GM12873 (cell line): ENCODE results near the gene OR5C1.

Experiments
- CTCF ChIP-seq: IDR thresholded peaks from 2 replicates; pipeline ENCODE4 v1.5.1; 2012; ENCODE audit warnings: low read depth, mild to moderate bottlenecking, moderate library complexity, low read length, control low read depth; ENCODE audit not compliant: insufficient read depth; ENCODE audit errors: missing control alignments

The OR5C1 gene

GRCh38 chr9:122815544-122815943 lies 26.8 kb downstream of the OR5C1 start:
- TF ChIP-seq CTCF = no peak

GRCh38 chr9:122816163-122816867 lies 27.6 kb downstream of the OR5C1 start:
- no peak for TF ChIP-seq CTCF

GRCh38 chr9:122819326-122819725 lies 30.6 kb downstream of the OR5C1 start:
- no peak for TF ChIP-seq CTCF

GRCh38 chr9:122819791-122820489 lies 31.2 kb downstream of the OR5C1 start:
- no peak for TF ChIP-seq CTCF

- no peak for TF ChIP-seq CTCF
Observed at GRCh38 chr9:122820490-122820845, 31.7 kb downstream of the OR5C1 start.

GRCh38 chr9:122821278-122821943 lies 32.7 kb downstream of the OR5C1 start:
- TF ChIP-seq CTCF = no peak

- TF ChIP-seq CTCF = no peak
Observed at GRCh38 chr9:122822056-122822455, 33.3 kb downstream of the OR5C1 start.
